H9 (cell line): ENCODE data around the gene RARB. TPM values are rescaled to one million over a fixed set of nuclear protein-coding genes. Genes with fewer than 3 reads are reported as not detected.

ENCODE experiments used
- DNase-seq: peaks from one replicate; pipeline ENCODE4 v3.0.0-alpha.2; 2017
- H2AFZ ChIP-seq: one replicate; pipeline ENCODE4 v1.6.1; 2013; ENCODE audit warnings: mild to moderate bottlenecking, low read length, control low read depth, moderate library complexity
- H2AK5ac ChIP-seq: 2 replicates; pipeline ENCODE4 v1.6.1; 2013; ENCODE audit warnings: low read length, control low read depth, mixed read lengths; ENCODE audit not compliant: insufficient read length
- H2BK120ac ChIP-seq: one replicate; pipeline ENCODE4 v1.6.1; 2013; ENCODE audit warnings: low read depth, mild to moderate bottlenecking, low read length, control low read depth, inconsistent platforms; ENCODE audit not compliant: poor library complexity, severe bottlenecking
- H2BK12ac ChIP-seq: 2 replicates; pipeline ENCODE4 v1.6.1; 2013; ENCODE audit warnings: low read length, control low read depth, mixed read lengths, low read depth; ENCODE audit not compliant: insufficient read length
- H2BK15ac ChIP-seq: 2 replicates; pipeline ENCODE4 v1.6.1; 2013; ENCODE audit warnings: low read depth, low read length, control low read depth
- H2BK20ac ChIP-seq: one replicate; pipeline ENCODE4 v1.6.1; 2013; ENCODE audit warnings: low read depth, mild to moderate bottlenecking, low read length, control low read depth, inconsistent platforms; ENCODE audit not compliant: poor library complexity, severe bottlenecking
- H2BK5ac ChIP-seq: 2 replicates; pipeline ENCODE4 v1.6.1; 2013; ENCODE audit warnings: low read length, control low read depth, mixed read lengths; ENCODE audit not compliant: insufficient read length
- H3K14ac ChIP-seq: 2 replicates; pipeline ENCODE4 v1.6.1; 2013; ENCODE audit warnings: low read length, control low read depth; ENCODE audit not compliant: insufficient read depth
- H3K18ac ChIP-seq: 2 replicates; pipeline ENCODE4 v1.6.1; 2013; ENCODE audit warnings: low read depth, mild to moderate bottlenecking, mixed read lengths, low read length, control low read depth; ENCODE audit not compliant: insufficient read length
- H3K23ac ChIP-seq: 2 replicates; pipeline ENCODE4 v1.6.1; 2013; ENCODE audit warnings: low read length, control low read depth, mixed read lengths, low read depth; ENCODE audit not compliant: insufficient read length
- H3K23me2 ChIP-seq: 2 replicates; pipeline ENCODE4 v1.6.1; 2013; ENCODE audit warnings: low read depth, mild to moderate bottlenecking, mixed read lengths, low read length, control low read depth; ENCODE audit not compliant: insufficient read length, poor library complexity, severe bottlenecking
- H3K27ac ChIP-seq: 2 replicates; pipeline ENCODE4 v1.5.1; 2013; ENCODE audit warnings: low read length, control low read depth, mixed read lengths, low read depth; ENCODE audit not compliant: insufficient read length
- H3K27me3 ChIP-seq: 2 replicates; pipeline ENCODE4 v1.6.1; 2013; ENCODE audit warnings: low read length, control low read depth, inconsistent platforms; ENCODE audit not compliant: insufficient read depth
- H3K4ac ChIP-seq: 2 replicates; pipeline ENCODE4 v1.6.1; 2013; ENCODE audit warnings: low read depth, mild to moderate bottlenecking, control low read depth, inconsistent platforms, low read length, moderate library complexity
- H3K4me1 ChIP-seq: 2 replicates; pipeline ENCODE4 v1.6.1; 2013; ENCODE audit warnings: low read length, control low read depth, inconsistent platforms; ENCODE audit not compliant: insufficient read depth
- H3K4me2 ChIP-seq: 2 replicates; pipeline ENCODE4 v1.6.1; 2013; ENCODE audit warnings: low read length, control low read depth, mixed read lengths; ENCODE audit not compliant: insufficient read length, insufficient read depth
- H3K56ac ChIP-seq: 2 replicates; pipeline ENCODE4 v1.6.1; 2013; ENCODE audit warnings: low read depth, mild to moderate bottlenecking, mixed read lengths, low read length, control low read depth; ENCODE audit not compliant: insufficient read length
- H3K79me1 ChIP-seq: 2 replicates; pipeline ENCODE4 v1.6.1; 2013; ENCODE audit warnings: low read depth, mild to moderate bottlenecking, moderate library complexity, low read length, control low read depth, inconsistent platforms; ENCODE audit not compliant: insufficient read depth, poor library complexity, severe bottlenecking
- H3K79me2 ChIP-seq: 2 replicates; pipeline ENCODE4 v1.6.1; 2013; ENCODE audit warnings: low read length, control low read depth, inconsistent platforms; ENCODE audit not compliant: insufficient read depth
- H3K9ac ChIP-seq: 2 replicates; pipeline ENCODE4 v1.6.1; 2013; ENCODE audit warnings: low read length, control low read depth, mixed read lengths; ENCODE audit not compliant: insufficient read length; ENCODE audit errors: extremely low read depth
- H3K9me3 ChIP-seq: one replicate; pipeline ENCODE4 v1.6.1; 2013; ENCODE audit warnings: low read depth, low read length, inconsistent platforms; ENCODE audit not compliant: control insufficient read depth
- H3T11ph ChIP-seq: one replicate; pipeline ENCODE4 v1.6.1; 2013; ENCODE audit warnings: mild to moderate bottlenecking, low read length, control low read depth, inconsistent platforms
- H4K20me1 ChIP-seq: one replicate; pipeline ENCODE4 v1.6.1; 2013; ENCODE audit not compliant: control insufficient read depth, insufficient read length, insufficient read depth
- H4K5ac ChIP-seq: 2 replicates; pipeline ENCODE4 v1.6.1; 2013; ENCODE audit warnings: low read depth, mild to moderate bottlenecking, mixed read lengths, low read length, control low read depth; ENCODE audit not compliant: insufficient read length
- H4K8ac ChIP-seq: replicated peaks from 2 replicates; pipeline ENCODE4 v1.6.1; 2013; ENCODE audit warnings: low read length, control low read depth, mixed read lengths, low read depth; ENCODE audit not compliant: insufficient read length
- H4K91ac ChIP-seq: 2 replicates; pipeline ENCODE4 v1.6.1; 2013; ENCODE audit warnings: low read depth, mild to moderate bottlenecking, moderate library complexity, mixed read lengths, low read length, control low read depth; ENCODE audit not compliant: insufficient read length
- H3K27ac Mint-ChIP-seq, 3 experiments: 2 replicates in 2 of 3; 3 replicates in 1 of 3; pipeline ENCODE4 v1.8.0; 2020 to 2021; ENCODE audit warnings: mixed read lengths in 3 of 3, mild to moderate bottlenecking in 1 of 3, moderate library complexity in 1 of 3
- H3K27me3 Mint-ChIP-seq: 2 replicates; pipeline ENCODE4 v1.8.0; 2021; ENCODE audit warnings: low read depth, mild to moderate bottlenecking, moderate library complexity, mixed read lengths
- H3K36me3 Mint-ChIP-seq, 3 experiments: 2 replicates in 2 of 3; 3 replicates in 1 of 3; pipeline ENCODE4 v1.8.0; 2020 to 2021; ENCODE audit warnings: low read depth in 3 of 3, mixed read lengths in 3 of 3; ENCODE audit not compliant: insufficient read depth in 1 of 3
- H3K4me1 Mint-ChIP-seq, 2 experiments: 2 replicates each; pipeline ENCODE4 v1.8.0; 2020; ENCODE audit warnings: mixed read lengths in 2 of 2
- H3K4me3 Mint-ChIP-seq, 2 experiments: 2 replicates in 1 of 2; 3 replicates in 1 of 2; pipeline ENCODE4 v1.8.0; 2020 to 2021; ENCODE audit warnings: mild to moderate bottlenecking in 2 of 2, mixed read lengths in 2 of 2, moderate library complexity in 1 of 2
- H3K9me3 Mint-ChIP-seq, 2 experiments: 2 replicates in 1 of 2; 3 replicates in 1 of 2; pipeline ENCODE4 v1.8.0; 2020; ENCODE audit warnings: mild to moderate bottlenecking in 2 of 2, mixed read lengths in 2 of 2, moderate library complexity in 1 of 2
- CTCF ChIP-seq: fragments of 200-600 bp; sonication (generic); conservative IDR thresholded peaks from 3 replicates; pipeline ENCODE4 v1.8.0; 2021; ENCODE audit warnings: antibody characterized with exemption, mild to moderate bottlenecking
- WGBS: extraction: QIAGEN DNeasy Blood & Tissue Kit; methylation state at CpG from one replicate; pipeline ENCODE4 v1.1.7; 2013; ENCODE audit warnings: missing lambda C conversion rate, low lambda C conversion rate, mixed read lengths; ENCODE audit not compliant: insufficient read length; ENCODE audit errors: extremely low coverage; 5-methylcytosine and 5-hydroxymethylcytosine counted together
- total RNA-seq: library from RNA; stranded (reverse); gene quantifications from 2 replicates; pipeline ENCODE4 v1.2.1, GENCODE V29; 2021

RARB gene
- total RNA-seq, 1 experiment from 2014 or later: 0.22 TPM

- Mint-ChIP-seq H3K9me3 (no peaks in the 10 kb centered on the region), H3K4me3 (no peak overlapping the region), H3K27me3 (peaks cover 18% of the 10 kb centered on the region), H3K36me3 (no peaks in the 10 kb centered on the region), H3K27ac (no peak overlapping the region), H3K4me1 (peaks cover 40 to 47% of the 10 kb centered on the region in 2 experiments)
- Histone ChIP-seq H2BK15ac (no peak overlapping the region), H2BK20ac (no peak overlapping the region), H3K18ac (no peak overlapping the region), H3K27me3 (no peaks in the 10 kb centered on the region; the same call in 1 of the 2 replicates), H3T11ph (no peak overlapping the region), H2BK5ac (no peak overlapping the region), H4K5ac (no peak overlapping the region), H4K91ac (no peak overlapping the region), H4K8ac (no peak overlapping the region), H3K27ac (no peak overlapping the region), H3K4ac (no peak overlapping the region), H3K4me2 (no peak overlapping the region), H3K23ac (no peak overlapping the region), H3K9ac (no peak overlapping the region), H3K56ac (no peak overlapping the region), H3K23me2 (peaks cover 4% of the 10 kb centered on the region), H2AFZ (no peak overlapping the region), H2BK120ac (no peak overlapping the region), H3K14ac (no peak overlapping the region), H3K4me1 (no peaks in the 10 kb centered on the region; the same call in 1 of the 2 replicates), H3K9me3 (no peaks in the 10 kb centered on the region), H4K20me1 (no peaks in the 10 kb centered on the region), H3K79me2 (no peaks in the 10 kb centered on the region), H2AK5ac (no peak overlapping the region), H2BK12ac (no peak overlapping the region), H3K79me1 (no peaks in the 10 kb centered on the region)
- TF ChIP-seq CTCF: no peak
- no peak for DNase-seq
- no CpG with 5 or more reads among the region's 2 CpGs for WGBS
These were observed 5.0 kb downstream of the RARB start for GRCh38 chr3:25433106-25433505.
